Activated CD4-positive, alpha-beta T cell treated with anti-CD3 and anti-CD28 coated beads for 36 hours (primary cell): ENCODE results near the gene CXADR. TPM values are rescaled to one million over a fixed set of nuclear protein-coding genes. Genes with fewer than 3 reads are reported as not detected.

Experiments
- ATAC-seq: fragments of 200-7000 bp; cut with Tn5 transposase; one replicate; pipeline ENCODE4 v1.10.0; 2021; ENCODE audit warnings: mild to moderate bottlenecking, moderate library complexity
- CTCF ChIA-PET: fragments of 350-600 bp; sonication (Branson Sonifier 250); formaldehyde crosslinking; loops from one replicate; lab custom pipeline; 2021; ENCODE audit warnings: antibody characterized with exemption; lab: Charles Lee
- POLR2A ChIA-PET: fragments of 350-600 bp; sonication (Branson Sonifier 250); formaldehyde crosslinking; loops from one replicate; lab custom pipeline; 2021; ENCODE audit warnings: antibody characterized with exemption, inconsistent platforms; lab: Charles Lee
- DNase-seq: peaks from one replicate; pipeline ENCODE4 v3.0.0-alpha.2; 2020
- H3K27ac Mint-ChIP-seq: one replicate; pipeline ENCODE4 v1.8.0; 2021; ENCODE audit warnings: mixed read lengths
- H3K27me3 Mint-ChIP-seq: one replicate; pipeline ENCODE4 v1.8.0; 2021; ENCODE audit warnings: mixed read lengths
- H3K36me3 Mint-ChIP-seq: one replicate; pipeline ENCODE4 v1.8.0; 2021; ENCODE audit warnings: low read depth, mixed read lengths
- H3K4me1 Mint-ChIP-seq: one replicate; pipeline ENCODE4 v1.8.0; 2021; ENCODE audit warnings: mixed read lengths
- H3K4me3 Mint-ChIP-seq: one replicate; pipeline ENCODE4 v1.8.0; 2021; ENCODE audit warnings: mild to moderate bottlenecking, moderate library complexity, mixed read lengths
- H3K9me3 Mint-ChIP-seq: one replicate; pipeline ENCODE4 v1.8.0; 2021; ENCODE audit warnings: low read depth, mixed read lengths
- intact Hi-C, 2 experiments: fragments of 100-400 bp; cut with DNase I in 1 of 2; cut with micrococcal nuclease in 1 of 2; formaldehyde crosslinking; loops; one replicate each; pipeline versions ENCODE4 v1.14.2 to v1.15.1; 2022 to 2024; cut with DNase I, micrococcal nuclease
- total RNA-seq, 2 experiments: library from RNA; stranded (reverse); gene quantifications; one replicate each; pipeline ENCODE4 v1.2.3, GENCODE V29; 2021

CXADR gene
- total RNA-seq, 2 experiments from 2014 or later, result 0.30 to 0.91 TPM

DNA sequence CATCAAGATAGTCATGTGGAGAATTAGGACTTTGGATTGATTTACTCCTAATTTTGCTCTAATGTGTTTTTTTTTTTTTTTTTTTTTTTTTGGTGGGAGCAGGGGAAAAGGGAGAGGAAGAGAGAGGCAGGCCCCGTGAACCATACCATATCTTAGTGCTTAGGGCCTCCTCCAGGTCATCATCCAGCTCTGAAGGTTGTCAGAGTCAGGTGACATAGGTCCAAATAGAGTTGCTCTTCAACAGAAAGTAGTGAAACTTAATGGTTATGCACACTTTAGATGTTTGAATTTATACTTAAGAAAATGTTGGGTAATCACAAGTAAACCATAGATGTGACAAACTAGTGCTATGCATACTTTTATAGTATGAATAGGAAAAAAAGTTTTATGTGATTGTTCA lies 32.2 kb downstream of the CXADR start:
- DNase-seq (no peak), ATAC-seq (no peak)
- Mint-ChIP-seq H3K4me1 (no peaks in the 10 kb centered on the region), H3K4me3 (no peak overlapping the region), H3K9me3 (no peaks in the 10 kb centered on the region), H3K27me3 (no peaks in the 10 kb centered on the region), H3K36me3 (no peaks in the 10 kb centered on the region), H3K27ac (no peak overlapping the region)
- POLR2A ChIA-PET, result no interaction called here
- CTCF ChIA-PET, result no interaction called here
- intact Hi-C loops, result no loop called here

DNA sequence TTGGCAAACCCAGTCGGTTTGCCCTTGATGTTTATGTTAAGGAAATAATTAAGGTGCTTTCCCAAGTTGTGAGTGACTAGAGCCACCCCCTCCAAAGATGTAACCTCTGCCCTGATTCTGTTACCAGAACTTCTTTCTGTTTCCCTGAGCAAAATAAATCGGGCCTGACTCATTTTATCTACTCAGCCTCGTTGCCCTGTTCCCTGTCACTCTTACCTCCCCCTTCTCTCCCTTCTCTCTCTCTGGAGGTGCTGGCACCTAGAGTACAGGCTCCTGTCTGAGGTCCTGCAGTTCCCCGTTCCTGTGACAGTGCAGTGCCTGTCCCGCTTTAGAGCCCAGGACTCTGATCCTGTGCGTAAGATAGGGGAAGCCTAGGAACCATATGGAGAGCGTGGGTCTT lies 35.4 kb downstream of the CXADR start:
- Mint-ChIP-seq H3K4me1 (no peaks in the 10 kb centered on the region), H3K27me3 (no peaks in the 10 kb centered on the region), H3K36me3 (no peaks in the 10 kb centered on the region), H3K4me3 (no peak overlapping the region), H3K9me3 (no peaks in the 10 kb centered on the region), H3K27ac (no peak overlapping the region)
- ChIA-PET CTCF (no interaction called here), POLR2A (interaction anchor here (0.6 kb wide), 1 partner anchor 64 kb away, joined by 3 read pairs; no protein-coding TSS in a partner anchor)
- DNase-seq, result no peak
- intact Hi-C loops, result no loop called here
- no peak for ATAC-seq

DNA sequence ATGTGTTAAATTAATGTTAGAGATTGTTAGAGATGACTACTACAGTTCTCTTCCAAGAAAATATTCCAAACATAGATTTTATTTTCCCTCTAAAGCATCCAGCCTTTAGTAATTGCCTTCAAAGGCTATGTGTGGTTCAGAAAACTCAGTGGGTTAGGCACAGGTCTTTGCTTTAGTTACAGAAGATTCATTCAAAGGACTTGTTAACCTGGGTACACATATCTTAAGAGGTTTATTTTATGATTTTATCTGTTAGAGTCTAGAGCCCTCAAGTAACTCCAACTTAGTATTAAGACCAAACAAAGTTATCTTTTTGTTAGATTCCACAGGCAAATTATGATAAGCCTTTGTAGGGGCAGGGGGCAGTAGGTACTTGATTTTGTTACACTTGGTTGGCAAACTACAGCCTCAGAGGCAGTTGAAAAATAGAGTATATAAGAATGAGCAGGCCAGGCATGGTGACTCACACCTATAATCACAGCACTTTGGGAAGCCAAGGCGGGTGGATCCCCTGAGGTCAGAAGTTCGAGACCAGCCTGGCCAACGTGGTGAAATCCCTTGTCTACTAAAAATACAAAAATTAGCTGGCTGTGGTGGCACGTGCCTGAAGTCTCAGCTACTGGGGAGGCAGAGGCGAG lies 37.9 kb downstream of the CXADR start:
- no peak overlapping the region for H3K4me3 Mint-ChIP-seq
- H3K27ac Mint-ChIP-seq, result no peak overlapping the region
- no peaks in the 10 kb centered on the region for H3K27me3 Mint-ChIP-seq
- ATAC-seq (no peak), DNase-seq (peak; percentile 11)
- ChIA-PET POLR2A (no interaction called here), CTCF (no interaction called here)
- H3K4me1 Mint-ChIP-seq, result no peaks in the 10 kb centered on the region
- H3K36me3 Mint-ChIP-seq, result no peaks in the 10 kb centered on the region
- intact Hi-C loops, result no loop called here
- no peaks in the 10 kb centered on the region for H3K9me3 Mint-ChIP-seq

DNA sequence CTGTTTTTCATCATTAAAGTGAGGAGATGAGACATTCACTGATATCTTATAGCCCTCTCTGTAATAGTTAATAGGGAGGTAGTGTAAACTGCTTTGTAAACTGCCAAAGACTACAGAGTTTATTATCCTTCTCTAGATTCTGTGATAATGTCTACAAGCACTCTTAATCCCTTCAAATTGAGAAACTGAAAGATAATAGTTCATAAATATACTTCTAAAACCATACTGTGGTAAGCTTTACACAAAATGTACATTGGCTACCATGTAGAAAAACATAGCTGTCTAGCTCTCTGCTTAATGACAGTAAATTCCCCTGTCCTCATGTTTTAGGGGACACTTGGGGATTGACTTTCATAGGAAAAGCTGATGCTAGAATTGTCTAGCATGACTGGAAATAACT lies 39.6 kb downstream of the CXADR start:
- no peaks in the 10 kb centered on the region for H3K36me3 Mint-ChIP-seq
- POLR2A ChIA-PET, result no interaction called here
- ATAC-seq, result no peak
- H3K27me3 Mint-ChIP-seq, result no peaks in the 10 kb centered on the region
- CTCF ChIA-PET, result interaction anchor here (0.6 to 1.1 kb wide), 2 partner anchors 8 to 88 kb away, joined by 3 read pairs; no protein-coding TSS in a partner anchor
- DNase-seq, result no peak
- H3K9me3 Mint-ChIP-seq, result no peaks in the 10 kb centered on the region
- no peak overlapping the region for H3K27ac Mint-ChIP-seq
- no peak overlapping the region for H3K4me3 Mint-ChIP-seq
- intact Hi-C loops, result no loop called here
- no peaks in the 10 kb centered on the region for H3K4me1 Mint-ChIP-seq

DNA sequence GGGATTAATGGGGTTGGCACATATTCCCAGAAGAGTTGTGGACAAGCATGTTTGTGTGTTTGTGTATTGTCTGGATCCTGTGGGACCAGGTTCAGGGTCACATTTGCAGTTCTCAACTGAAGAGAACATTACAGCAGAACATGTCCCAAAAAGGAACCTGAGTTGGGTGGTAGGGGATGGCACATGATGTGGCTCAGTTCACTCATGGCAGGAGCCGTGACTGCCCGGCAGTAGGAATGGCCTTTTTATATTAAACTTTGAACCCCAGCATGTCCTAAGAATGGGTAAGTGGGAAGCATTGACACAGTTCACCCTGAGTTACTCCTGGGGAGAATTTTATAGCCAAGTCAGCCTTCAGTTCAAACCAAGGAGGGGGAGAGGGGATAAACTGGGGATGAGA lies 41.3 kb downstream of the CXADR start:
- H3K36me3 Mint-ChIP-seq, result no peaks in the 10 kb centered on the region
- no peaks in the 10 kb centered on the region for H3K27me3 Mint-ChIP-seq
- ChIA-PET POLR2A (no interaction called here), CTCF (interaction anchor here (1.2 kb wide), 1 partner anchor 12 kb away, joined by 3 read pairs; no protein-coding TSS in a partner anchor)
- no peaks in the 10 kb centered on the region for H3K4me1 Mint-ChIP-seq
- no peak overlapping the region for H3K27ac Mint-ChIP-seq
- no peak overlapping the region for H3K4me3 Mint-ChIP-seq
- no peak for DNase-seq
- no peak for ATAC-seq
- no peaks in the 10 kb centered on the region for H3K9me3 Mint-ChIP-seq
- intact Hi-C loops, result no loop called here

DNA sequence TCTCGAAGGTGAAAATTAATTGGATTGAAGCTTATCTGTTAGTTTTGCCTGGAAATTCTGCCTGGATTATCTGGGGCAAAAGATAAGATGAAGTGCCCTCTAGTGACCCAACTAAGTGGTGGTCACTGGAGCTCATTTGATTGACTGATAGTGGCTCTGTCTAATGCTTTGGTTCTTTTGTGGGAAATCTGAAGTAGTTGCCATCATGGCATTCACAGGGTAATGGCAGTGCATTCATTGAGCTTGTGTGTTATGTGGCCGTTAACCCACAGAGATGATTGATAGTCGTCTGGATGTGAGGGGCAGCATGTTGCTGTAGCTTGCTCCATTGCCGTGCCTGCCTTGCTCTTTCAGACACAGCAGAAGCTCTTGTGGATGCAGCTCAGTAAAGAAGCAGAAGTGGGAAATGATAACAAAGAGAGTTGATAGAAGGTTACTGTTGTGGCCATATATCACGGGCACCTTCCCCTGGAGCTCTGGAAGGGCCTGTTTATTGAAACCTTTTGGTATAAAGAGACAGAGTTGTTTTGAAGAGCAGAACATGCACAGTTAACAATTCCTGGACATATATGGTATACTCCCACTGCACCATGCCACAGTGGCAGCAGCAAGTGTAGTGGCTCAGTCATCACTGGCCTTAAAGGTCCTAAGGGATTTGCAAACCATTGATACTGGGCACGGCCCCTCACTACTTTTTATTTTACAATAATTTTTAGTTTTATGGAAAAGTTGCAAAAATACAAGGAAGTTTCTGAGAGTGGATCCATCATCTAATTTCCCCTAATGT lies 42.0 kb downstream of the CXADR start:
- H3K36me3 Mint-ChIP-seq, result no peaks in the 10 kb centered on the region
- H3K9me3 Mint-ChIP-seq, result no peaks in the 10 kb centered on the region
- no peak for ATAC-seq
- DNase-seq, result no peak
- H3K4me3 Mint-ChIP-seq, result no peak overlapping the region
- no peaks in the 10 kb centered on the region for H3K27me3 Mint-ChIP-seq
- H3K27ac Mint-ChIP-seq, result no peak overlapping the region
- intact Hi-C loops, result no loop called here
- ChIA-PET CTCF (interaction anchor here (1.2 kb wide), 1 partner anchor 13 kb away, joined by 3 read pairs; no protein-coding TSS in a partner anchor), POLR2A (no interaction called here)
- no peaks in the 10 kb centered on the region for H3K4me1 Mint-ChIP-seq

DNA sequence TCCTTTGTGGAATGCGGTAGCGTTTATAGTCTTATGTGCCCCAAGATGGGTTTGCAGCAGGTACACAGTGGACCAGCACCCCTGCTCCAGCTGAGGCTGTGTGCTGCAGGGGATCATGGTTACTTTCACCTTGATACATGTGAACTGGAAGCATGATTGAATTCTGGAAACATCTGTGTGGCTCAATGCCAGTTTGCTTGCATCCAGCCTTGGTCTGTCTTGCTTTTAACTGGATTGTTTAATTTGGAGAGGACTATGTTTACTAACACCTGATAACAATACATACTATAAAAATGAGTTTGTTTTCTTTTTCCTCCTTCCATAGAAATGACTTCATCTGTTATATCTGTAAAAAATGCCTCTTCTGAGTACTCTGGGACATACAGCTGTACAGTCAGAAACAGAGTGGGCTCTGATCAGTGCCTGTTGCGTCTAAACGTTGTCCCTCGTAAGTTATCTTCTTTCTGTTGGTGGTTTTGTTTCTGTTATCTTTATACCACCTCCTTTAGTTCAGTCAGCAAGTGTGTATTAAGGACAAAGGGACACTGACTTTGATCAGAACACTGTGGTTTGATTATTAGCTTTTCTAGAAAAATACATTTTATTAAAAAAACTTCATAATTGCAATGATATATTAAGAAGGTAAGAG lies 47.7 kb downstream of the CXADR start:
- H3K4me1 Mint-ChIP-seq, result no peaks in the 10 kb centered on the region
- CTCF ChIA-PET, result interaction anchor here (0.9 kb wide), 2 partner anchors 9 to 11 kb away, joined by 3 read pairs; no protein-coding TSS in a partner anchor
- POLR2A ChIA-PET, result no interaction called here
- ATAC-seq, result no peak
- DNase-seq, result no peak
- H3K9me3 Mint-ChIP-seq, result no peaks in the 10 kb centered on the region
- intact Hi-C loops, result no loop called here
- no peaks in the 10 kb centered on the region for H3K27me3 Mint-ChIP-seq
- no peak overlapping the region for H3K27ac Mint-ChIP-seq
- H3K4me3 Mint-ChIP-seq, result no peak overlapping the region
- H3K36me3 Mint-ChIP-seq, result no peaks in the 10 kb centered on the region

DNA sequence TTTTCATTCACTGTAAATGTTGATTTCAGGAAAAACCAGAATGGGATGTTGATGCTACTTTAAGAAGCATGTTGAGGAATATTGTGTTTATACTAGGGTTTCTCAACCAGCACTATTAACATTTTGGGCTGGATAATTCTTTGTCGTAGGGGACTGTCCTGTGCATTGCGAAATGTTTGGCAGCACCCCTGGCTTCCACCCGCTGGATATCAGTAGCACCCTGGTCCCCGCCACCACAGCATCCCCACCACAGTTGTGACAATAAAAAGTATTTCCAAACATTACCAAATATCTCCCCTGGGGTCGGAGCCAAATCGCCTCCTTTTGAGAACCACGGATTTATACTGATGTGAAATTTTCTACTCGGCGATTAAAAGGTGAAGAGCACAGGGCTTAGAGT lies 57.9 kb downstream of the CXADR start:
- H3K27me3 Mint-ChIP-seq, result peaks cover 2% of the 10 kb centered on the region
- no peak overlapping the region for H3K4me3 Mint-ChIP-seq
- no peak for ATAC-seq
- CTCF ChIA-PET, result no interaction called here
- no peak overlapping the region for H3K27ac Mint-ChIP-seq
- no peaks in the 10 kb centered on the region for H3K36me3 Mint-ChIP-seq
- no peaks in the 10 kb centered on the region for H3K9me3 Mint-ChIP-seq
- intact Hi-C loops, result no loop called here
- DNase-seq, result no peak
- no peaks in the 10 kb centered on the region for H3K4me1 Mint-ChIP-seq
- POLR2A ChIA-PET, result no interaction called here

DNA sequence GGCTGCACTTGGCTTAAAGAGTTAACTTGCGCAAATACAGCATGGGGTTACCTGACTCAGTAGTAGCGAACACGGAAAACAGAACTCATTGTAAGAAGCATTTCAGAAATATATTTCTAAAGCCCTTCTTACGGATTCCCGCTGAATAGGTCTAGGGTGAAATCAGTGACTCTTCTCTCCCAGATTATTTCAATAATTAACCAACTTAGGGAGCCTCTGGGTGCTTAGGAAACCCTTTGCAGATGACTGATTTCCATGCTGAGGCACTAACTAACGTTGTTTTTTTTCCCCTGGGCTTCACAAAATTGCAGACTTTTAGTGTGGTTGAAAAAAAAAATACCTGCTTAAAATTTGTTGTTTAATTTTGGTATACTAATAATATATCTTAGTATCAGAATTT lies 59.6 kb downstream of the CXADR start:
- CTCF ChIA-PET, result no interaction called here
- intact Hi-C loops, result no loop called here
- ATAC-seq (no peak), DNase-seq (no peak)
- Mint-ChIP-seq H3K4me3 (no peak overlapping the region), H3K9me3 (no peaks in the 10 kb centered on the region), H3K27ac (no peak overlapping the region), H3K36me3 (no peaks in the 10 kb centered on the region), H3K4me1 (no peaks in the 10 kb centered on the region), H3K27me3 (peaks cover 2% of the 10 kb centered on the region)
- POLR2A ChIA-PET, result no interaction called here

DNA sequence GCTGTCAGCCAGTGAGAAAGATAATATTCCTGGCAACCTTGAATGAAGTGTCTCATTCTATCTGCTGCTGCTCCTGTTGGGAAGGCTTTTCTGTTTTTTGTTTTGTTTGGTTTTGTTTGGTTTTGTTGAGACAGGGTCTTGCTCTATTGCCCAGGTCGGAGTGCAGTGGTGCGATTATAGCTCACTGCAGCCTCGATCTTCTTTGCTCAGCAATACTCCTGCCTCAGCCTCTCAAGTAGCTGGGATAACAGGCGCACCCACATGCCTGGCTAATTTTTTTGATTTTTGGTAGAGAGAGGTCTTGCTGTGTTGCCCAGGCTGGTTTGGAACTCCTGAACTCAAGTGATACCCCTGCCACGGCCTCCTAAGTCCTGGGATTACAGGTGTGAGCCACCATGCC lies 62.2 kb downstream of the CXADR start:
- Mint-ChIP-seq H3K27ac (no peak overlapping the region), H3K36me3 (no peaks in the 10 kb centered on the region), H3K4me3 (no peak overlapping the region), H3K9me3 (no peaks in the 10 kb centered on the region), H3K4me1 (no peaks in the 10 kb centered on the region), H3K27me3 (peaks cover 2% of the 10 kb centered on the region)
- ATAC-seq (no peak), DNase-seq (no peak)
- CTCF ChIA-PET, result interaction anchor here (2.2 kb wide), 1 partner anchor 10 kb away, joined by 8 read pairs; no protein-coding TSS in a partner anchor
- POLR2A ChIA-PET, result no interaction called here
- intact Hi-C loops, result no loop called here

DNA sequence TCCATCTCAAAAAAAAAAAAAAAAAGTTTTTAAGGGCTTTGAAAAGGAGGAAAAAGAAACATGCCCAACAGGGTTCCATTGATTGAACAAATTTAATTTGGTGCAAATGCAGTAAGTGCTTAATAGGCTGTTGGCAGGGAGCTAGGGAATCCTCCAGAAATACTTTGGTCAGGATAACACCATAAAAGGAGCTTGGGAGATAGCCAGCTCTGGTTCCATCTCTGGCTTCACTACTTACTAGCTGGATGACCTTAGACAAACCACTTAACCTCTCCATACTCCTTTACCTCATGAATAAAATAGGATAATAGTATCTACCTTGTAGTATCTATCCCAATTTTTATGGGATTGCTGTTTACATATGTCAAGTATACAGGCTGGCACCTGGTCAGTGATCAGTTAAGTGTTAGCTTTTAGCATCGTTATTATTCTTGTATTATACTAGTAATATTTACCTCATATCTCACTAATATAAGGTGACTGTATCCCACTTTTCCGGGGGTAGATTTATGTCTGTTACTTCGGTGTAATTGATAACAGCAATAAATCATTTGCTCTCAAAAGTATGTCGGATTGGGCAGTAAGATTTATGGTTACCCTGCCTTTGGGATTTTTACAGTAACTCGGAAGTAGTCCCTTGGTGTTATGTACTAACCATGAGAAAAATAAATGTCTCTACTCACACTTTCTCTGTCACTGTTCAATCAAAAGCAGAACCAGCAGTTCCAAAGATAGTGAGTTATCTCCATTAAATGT lies 63.4 kb downstream of the CXADR start:
- H3K4me1 Mint-ChIP-seq, result no peaks in the 10 kb centered on the region
- intact Hi-C loops, result no loop called here
- no peak overlapping the region for H3K27ac Mint-ChIP-seq
- no peak for ATAC-seq
- no peaks in the 10 kb centered on the region for H3K36me3 Mint-ChIP-seq
- peaks cover 2% of the 10 kb centered on the region for H3K27me3 Mint-ChIP-seq
- no peak for DNase-seq
- H3K4me3 Mint-ChIP-seq, result no peak overlapping the region
- ChIA-PET CTCF (interaction anchor here (2.2 kb wide), 1 partner anchor 9 kb away, joined by 8 read pairs; no protein-coding TSS in a partner anchor), POLR2A (no interaction called here)
- H3K9me3 Mint-ChIP-seq, result no peaks in the 10 kb centered on the region
